Hepatocyte (in vitro differentiated cells): ENCODE measurements around the gene IL12RB2. TPM values are rescaled to one million over a fixed set of nuclear protein-coding genes. Genes with fewer than 3 reads are reported as not detected.
A peak's percentile ranks its signal among the peaks of the same experiment; 100 is the strongest.

ENCODE experiments used
- DNase-seq: peaks from one replicate; pipeline ENCODE4 v3.0.0-alpha.2; 2016; ENCODE audit warnings: low spot score
- H2AFZ ChIP-seq: fragments of 200-600 bp; sonication (generic); 2 replicates; pipeline ENCODE4 v1.6.0; 2016; ENCODE audit warnings: antibody characterized with exemption, mild to moderate bottlenecking
- H3K27ac ChIP-seq: fragments of 200-600 bp; sonication (generic); 2 replicates; pipeline ENCODE4 v1.5.1; 2016; ENCODE audit warnings: mild to moderate bottlenecking
- H3K27me3 ChIP-seq: fragments of 200-600 bp; sonication (generic); 2 replicates; pipeline ENCODE4 v1.6.1; 2016
- H3K36me3 ChIP-seq: fragments of 200-600 bp; sonication (generic); replicated peaks from 2 replicates; pipeline ENCODE4 v1.5.1; 2016; ENCODE audit warnings: low read depth; ENCODE audit not compliant: insufficient read depth
- H3K4me1 ChIP-seq: fragments of 200-600 bp; sonication (generic); 2 replicates; pipeline ENCODE4 v1.5.1; 2016; ENCODE audit warnings: mild to moderate bottlenecking, moderate library complexity; ENCODE audit not compliant: insufficient read depth
- H3K4me2 ChIP-seq: fragments of 200-600 bp; sonication (generic); 2 replicates; pipeline ENCODE4 v1.6.0; 2016
- H3K4me3 ChIP-seq: fragments of 200-600 bp; sonication (generic); 2 replicates; pipeline ENCODE4 v1.5.1; 2016; ENCODE audit warnings: mild to moderate bottlenecking
- H3K79me2 ChIP-seq: fragments of 200-600 bp; sonication (generic); 2 replicates; pipeline ENCODE4 v1.6.0; 2017; ENCODE audit warnings: mild to moderate bottlenecking
- H3K9me2 ChIP-seq: fragments of 200-600 bp; sonication (generic); replicated peaks from 2 replicates; pipeline ENCODE4 v1.6.0; 2017; ENCODE audit warnings: mild to moderate bottlenecking; ENCODE audit not compliant: insufficient read depth
- H3K9me3 ChIP-seq: fragments of 200-600 bp; sonication (generic); 2 replicates; pipeline ENCODE4 v1.5.1; 2016; ENCODE audit warnings: low read depth, mild to moderate bottlenecking
- H4K20me1 ChIP-seq: fragments of 200-600 bp; sonication (generic); 2 replicates; pipeline ENCODE4 v1.6.0; 2016; ENCODE audit warnings: mild to moderate bottlenecking; ENCODE audit not compliant: insufficient read depth, poor library complexity, severe bottlenecking
- EZH2 ChIP-seq: fragments of 200-600 bp; sonication (generic); IDR thresholded peaks from 2 replicates; pipeline ENCODE4 v1.6.1; 2016; ENCODE audit warnings: antibody characterized with exemption, mild to moderate bottlenecking, borderline replicate concordance
- EZH2phosphoT487 ChIP-seq: fragments of 200-600 bp; sonication (generic); IDR thresholded peaks from one replicate; pipeline ENCODE4 v1.6.1; 2018; ENCODE audit warnings: antibody characterized with exemption, mild to moderate bottlenecking, low read depth, moderate library complexity; ENCODE audit not compliant: unreplicated experiment, severe bottlenecking
- WGBS: methylation state at CpG from one replicate; pipeline ENCODE4 v1.1.6; 2016; ENCODE audit warnings: low lambda C conversion rate; ENCODE audit errors: missing lambda C conversion rate; 5-methylcytosine and 5-hydroxymethylcytosine counted together
- polyA plus RNA-seq: library from polyadenylated mRNA; unstranded; fragments of >200 nt; fragmentation: Nextera tagmentation; extraction: Ambion mirVana; gene quantifications from 2 replicates; pipeline ENCODE4 v1.2.1, GENCODE V29; 2016
- total RNA-seq: library from RNA; depleted of rRNA; stranded (reverse); fragments of >200 nt; gene quantifications from 2 replicates; pipeline ENCODE4 v1.2.3, GENCODE V29; 2014
- TF ChIP-seq, protein P1 (sequence below): fragments of 200-600 bp; sonication (generic); IDR thresholded peaks from 2 replicates; pipeline ENCODE4 v1.5.1; 2016; ENCODE audit warnings: antibody characterized with exemption, mild to moderate bottlenecking; ENCODE audit not compliant: poor library complexity

The IL12RB2 gene
- total and polyA plus RNA-seq, 2 experiments from 2014 or later: 0.47 TPM; not detected in 1

DNA sequence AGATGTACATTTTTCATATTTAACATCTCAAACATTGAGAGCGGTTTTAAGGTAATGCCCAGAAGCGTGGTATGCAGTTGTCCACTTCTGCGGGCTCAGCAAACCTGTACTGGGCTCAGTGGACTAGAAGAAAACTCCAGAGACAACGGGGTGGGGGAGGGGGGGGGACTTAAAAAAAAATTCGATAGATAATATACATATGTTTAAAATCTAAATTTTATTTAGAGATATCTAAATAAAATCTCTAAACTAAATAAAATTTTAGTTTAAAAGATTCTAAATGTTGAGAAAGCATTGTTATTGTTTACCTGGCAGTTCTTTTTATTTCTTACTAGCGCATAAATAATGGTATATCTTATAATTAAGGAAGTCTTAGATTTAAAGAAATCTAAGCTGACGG lies 1.1 kb upstream of the IL12RB2 start:
- Histone ChIP-seq H3K4me1 (peaks cover 3% of the 10 kb centered on the region), H3K4me3 (no peak overlapping the region), H3K27ac (no peak overlapping the region), H4K20me1 (no peaks in the 10 kb centered on the region), H3K27me3 (peaks cover 23% of the 10 kb centered on the region), H2AFZ (no peak overlapping the region), H3K4me2 (no peak overlapping the region), H3K36me3 (no peaks in the 10 kb centered on the region), H3K79me2 (no peaks in the 10 kb centered on the region), H3K9me2 (no peaks in the 10 kb centered on the region), H3K9me3 (no peaks in the 10 kb centered on the region)
- no peak for DNase-seq
- WGBS: 91% methylated on average over 7 of the region's 7 CpGs
- no peak for TF ChIP-seq EZH2
- no peak for TF ChIP-seq EZH2phosphoT487
- TF ChIP-seq, protein P1, sequence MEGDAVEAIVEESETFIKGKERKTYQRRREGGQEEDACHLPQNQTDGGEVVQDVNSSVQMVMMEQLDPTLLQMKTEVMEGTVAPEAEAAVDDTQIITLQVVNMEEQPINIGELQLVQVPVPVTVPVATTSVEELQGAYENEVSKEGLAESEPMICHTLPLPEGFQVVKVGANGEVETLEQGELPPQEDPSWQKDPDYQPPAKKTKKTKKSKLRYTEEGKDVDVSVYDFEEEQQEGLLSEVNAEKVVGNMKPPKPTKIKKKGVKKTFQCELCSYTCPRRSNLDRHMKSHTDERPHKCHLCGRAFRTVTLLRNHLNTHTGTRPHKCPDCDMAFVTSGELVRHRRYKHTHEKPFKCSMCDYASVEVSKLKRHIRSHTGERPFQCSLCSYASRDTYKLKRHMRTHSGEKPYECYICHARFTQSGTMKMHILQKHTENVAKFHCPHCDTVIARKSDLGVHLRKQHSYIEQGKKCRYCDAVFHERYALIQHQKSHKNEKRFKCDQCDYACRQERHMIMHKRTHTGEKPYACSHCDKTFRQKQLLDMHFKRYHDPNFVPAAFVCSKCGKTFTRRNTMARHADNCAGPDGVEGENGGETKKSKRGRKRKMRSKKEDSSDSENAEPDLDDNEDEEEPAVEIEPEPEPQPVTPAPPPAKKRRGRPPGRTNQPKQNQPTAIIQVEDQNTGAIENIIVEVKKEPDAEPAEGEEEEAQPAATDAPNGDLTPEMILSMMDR: no peak

DNA sequence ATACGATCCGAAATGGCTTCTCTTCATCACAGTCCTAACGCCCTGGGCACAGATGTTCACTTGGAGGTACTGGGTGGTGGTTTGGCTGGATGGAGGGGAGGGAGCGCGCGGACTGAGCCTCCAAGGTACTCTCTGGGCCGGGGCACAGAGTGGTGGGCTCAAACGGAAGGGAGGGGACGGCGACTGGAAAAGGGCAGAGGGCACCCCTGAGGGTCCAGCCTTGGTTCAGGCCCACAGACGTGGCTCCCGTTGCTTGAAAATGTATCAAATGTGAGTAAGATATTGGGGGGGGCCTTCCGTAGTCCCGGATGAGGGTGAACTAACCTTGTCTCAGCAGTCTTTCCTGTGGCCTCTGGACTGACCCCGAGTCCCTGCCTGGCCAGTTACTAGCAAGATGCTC lies 463 bp downstream of the IL12RB2 start:
- no peaks in the 10 kb centered on the region for H3K79me2 ChIP-seq
- H2AFZ ChIP-seq: peak overlapping the region; percentile 93
- peak overlapping the region; percentile 61 for H3K4me3 ChIP-seq
- no peaks in the 10 kb centered on the region for H3K36me3 ChIP-seq
- H3K27me3 ChIP-seq: peaks cover 23% of the 10 kb centered on the region
- 30% methylated on average over 14 of the region's 15 CpGs for WGBS
- H3K4me1 ChIP-seq: peaks cover 3% of the 10 kb centered on the region
- H3K9me3 ChIP-seq: no peaks in the 10 kb centered on the region
- no peak for TF ChIP-seq EZH2
- TF ChIP-seq, protein P1: no peak
- TF ChIP-seq EZH2phosphoT487: no peak
- no peaks in the 10 kb centered on the region for H4K20me1 ChIP-seq
- H3K27ac ChIP-seq: no peak overlapping the region
- no peaks in the 10 kb centered on the region for H3K9me2 ChIP-seq
- DNase-seq: no peak
- H3K4me2 ChIP-seq: peak overlapping the region; percentile 100

DNA sequence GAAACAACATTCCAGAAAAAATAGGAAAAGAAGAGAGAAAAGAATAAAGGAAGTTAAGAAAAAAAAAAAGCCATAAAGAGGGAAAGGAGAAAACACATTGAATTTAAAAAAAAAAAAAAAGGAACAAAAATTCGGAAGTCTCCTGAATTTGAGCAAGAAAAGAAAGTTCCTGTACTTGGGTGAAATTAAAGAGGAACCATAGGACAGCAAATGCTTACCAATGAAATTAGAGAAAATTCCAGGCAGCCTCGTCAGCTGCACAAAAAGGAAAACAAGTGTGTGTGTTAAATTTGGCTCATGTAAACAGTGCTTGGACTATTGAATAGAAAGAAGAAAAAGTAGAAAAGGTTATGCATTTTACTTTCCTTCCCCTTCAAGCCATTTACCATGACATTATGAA lies 4.9 kb downstream of the IL12RB2 start:
- Histone ChIP-seq H3K27me3 (peaks cover 8% of the 10 kb centered on the region), H3K4me3 (no peak overlapping the region), H3K4me2 (no peak overlapping the region), H3K36me3 (no peaks in the 10 kb centered on the region), H2AFZ (no peak overlapping the region), H3K4me1 (peaks cover 3% of the 10 kb centered on the region), H3K27ac (no peak overlapping the region), H3K9me3 (no peaks in the 10 kb centered on the region), H4K20me1 (no peaks in the 10 kb centered on the region), H3K9me2 (no peaks in the 10 kb centered on the region), H3K79me2 (no peaks in the 10 kb centered on the region)
- DNase-seq: no peak
- 93% methylated on average over 2 of the region's 2 CpGs for WGBS
- TF ChIP-seq EZH2 (no peak), EZH2phosphoT487 (no peak)
- TF ChIP-seq, protein P1: no peak
